H1 (cell line): ENCODE data around the gene THUMPD3. TPM values are rescaled to one million over a fixed set of nuclear protein-coding genes. Genes with fewer than 3 reads are reported as not detected.
A peak's percentile ranks its signal among the peaks of the same experiment; 100 is the strongest.

ENCODE experiments used
- BACH1 ChIP-seq: IDR thresholded peaks from 2 replicates; pipeline ENCODE4 v1.6.1; 2012; ENCODE audit warnings: low read length, improper control_type of control experiment
- BCL11A ChIP-seq, 2 experiments: IDR thresholded peaks; one replicate each; pipeline ENCODE4 v1.6.1; 2011; ENCODE audit warnings: low read depth in 2 of 2, low read length in 2 of 2, mild to moderate bottlenecking in 2 of 2
- CEBPB ChIP-seq: IDR thresholded peaks from 2 replicates; pipeline ENCODE4 v1.6.1; 2012; ENCODE audit warnings: low read depth, low read length
- CHD2 ChIP-seq: IDR thresholded peaks from 2 replicates; pipeline ENCODE4 v1.6.1; 2012; ENCODE audit warnings: low read length, improper control_type of control experiment
- CREB1 ChIP-seq: IDR thresholded peaks from 2 replicates; pipeline ENCODE4 v1.6.1; 2012; ENCODE audit warnings: inconsistent platforms
- CTBP2 ChIP-seq: IDR thresholded peaks from 2 replicates; pipeline ENCODE4 v1.7.0; 2011; ENCODE audit warnings: borderline replicate concordance, mild to moderate bottlenecking, moderate library complexity, mixed read lengths, low read length; ENCODE audit not compliant: insufficient read depth, insufficient read length
- E2F6 ChIP-seq: IDR thresholded peaks from 2 replicates; pipeline ENCODE4 v1.6.1; 2012; ENCODE audit warnings: inconsistent platforms
- EGR1 ChIP-seq: IDR thresholded peaks from 2 replicates; pipeline ENCODE4 v1.6.1; 2011; ENCODE audit warnings: low read depth, low read length, borderline replicate concordance
- GTF2F1 ChIP-seq: IDR thresholded peaks from 2 replicates; pipeline ENCODE4 v1.6.1; 2012; ENCODE audit warnings: low read depth, low read length, improper control_type of control experiment, borderline replicate concordance
- HDAC2 ChIP-seq, 2 experiments: fragments of 300-600 bp in 1 of 2; sonication (generic) in 1 of 2; IDR thresholded peaks; 2 replicates each; pipeline ENCODE4 v1.6.1; 2011 to 2012; ENCODE audit warnings: low read depth in 2 of 2, low read length in 2 of 2, mild to moderate bottlenecking in 2 of 2, moderate library complexity in 2 of 2, borderline replicate concordance in 1 of 2, inconsistent platforms in 1 of 2
- JUN ChIP-seq: IDR thresholded peaks from 2 replicates; pipeline ENCODE4 v1.6.1; 2011; ENCODE audit warnings: low read depth, mild to moderate bottlenecking, improper control_type of control experiment, low read length
- JUND ChIP-seq: IDR thresholded peaks from 2 replicates; pipeline ENCODE4 v1.6.1; 2011; ENCODE audit warnings: mild to moderate bottlenecking, improper control_type of control experiment, low read length
- KDM1A ChIP-seq: fragments of 200-600, 300-600 bp; sonication (generic); IDR thresholded peaks from 2 replicates; pipeline ENCODE4 v1.7.1; 2016; ENCODE audit warnings: mild to moderate bottlenecking, low read length, borderline replicate concordance
- POLR2A ChIP-seq, 2 experiments: IDR thresholded peaks; 1 replicate in 1 of 2; 2 replicates in 1 of 2; pipeline ENCODE4 v1.6.1; 2011; ENCODE audit warnings: low read depth in 2 of 2, low read length in 2 of 2, mild to moderate bottlenecking in 2 of 2; ENCODE audit errors: control extremely low read depth in 1 of 2
- POLR2AphosphoS5 ChIP-seq: IDR thresholded peaks from 2 replicates; pipeline ENCODE4 v1.6.1; 2011; ENCODE audit warnings: low read depth, low read length
- POU5F1 ChIP-seq: IDR thresholded peaks from 2 replicates; pipeline ENCODE4 v1.6.1; 2011; ENCODE audit warnings: low read depth, mild to moderate bottlenecking, low read length, moderate library complexity
- RBBP5 ChIP-seq: IDR thresholded peaks from 2 replicates; pipeline ENCODE4 v1.7.1; 2012; ENCODE audit warnings: low read depth, mild to moderate bottlenecking, inconsistent platforms, low read length, moderate library complexity, borderline replicate concordance
- RXRA ChIP-seq: IDR thresholded peaks from 2 replicates; pipeline ENCODE4 v1.6.1; 2011; ENCODE audit warnings: low read depth, mild to moderate bottlenecking, low read length, moderate library complexity; ENCODE audit not compliant: insufficient read depth
- SIN3A ChIP-seq, 2 experiments: IDR thresholded peaks in 1 of 2; conservative IDR thresholded peaks in 1 of 2; 2 replicates each; pipeline ENCODE4 v1.6.1; 2011 to 2012; ENCODE audit warnings: low read length in 2 of 2, improper control_type of control experiment in 1 of 2, low read depth in 1 of 2, mild to moderate bottlenecking in 1 of 2
- SIX5 ChIP-seq: IDR thresholded peaks from 2 replicates; pipeline ENCODE4 v1.6.1; 2011; ENCODE audit warnings: mild to moderate bottlenecking, low read depth, low read length
- SP2 ChIP-seq: IDR thresholded peaks from 2 replicates; pipeline ENCODE4 v1.6.1; 2012; ENCODE audit warnings: mild to moderate bottlenecking, low read length, inconsistent platforms
- SRF ChIP-seq: IDR thresholded peaks from 2 replicates; pipeline ENCODE4 v1.6.1; 2011; ENCODE audit warnings: mild to moderate bottlenecking, low read depth, low read length, moderate library complexity
- TAF1 ChIP-seq: IDR thresholded peaks from 2 replicates; pipeline ENCODE4 v1.6.1; 2011; ENCODE audit warnings: mild to moderate bottlenecking, low read depth, low read length
- TAF7 ChIP-seq: optimal IDR thresholded peaks from 2 replicates; pipeline ENCODE3; 2011; ENCODE audit warnings: low read depth, mild to moderate bottlenecking, inconsistent platforms, low read length, moderate library complexity, borderline replicate concordance
- TEAD4 ChIP-seq: IDR thresholded peaks from 2 replicates; pipeline ENCODE4 v1.6.1; 2012; ENCODE audit warnings: low read depth, low read length, inconsistent platforms, mixed read lengths
- polyA plus RNA-seq, 7 experiments: library from polyadenylated mRNA; depleted of rRNA in 3 of 7; stranded (reverse) in 5 of 7; unstranded in 2 of 7; fragments of >200 nt in 5 of 7; fragments of 200-250 nt in 2 of 7; gene quantifications; 1 replicate in 5 of 7; 2 replicates in 1 of 7; 4 replicates in 1 of 7; pipeline versions ENCODE4 v1.2.1 to v1.2.3, GENCODE V29; 2011 to 2013; ENCODE audit warnings: missing spikeins in 2 of 7, mixed read lengths in 2 of 7
- total RNA-seq: library from RNA; stranded (reverse); fragmentation: NEBNext Ultra II Directional; extraction: Animal tissue kit (Norgen Biotek cat#: 25700); gene quantifications from 2 replicates; pipeline ENCODE4 v1.2.1, GENCODE V29; 2021
- TF ChIP-seq, protein P1 (sequence below): IDR thresholded peaks from 2 replicates; pipeline ENCODE4 v1.6.1; 2011; ENCODE audit warnings: low read length, improper control_type of control experiment

The THUMPD3 gene
- total and polyA plus RNA-seq, 2 of the 8 experiments (the other 6 are each of a cell fraction or from before 2014, with no cell fraction given) = 26.7 to 68.9 TPM

- no peak for TF ChIP-seq CREB1
- TF ChIP-seq POLR2A (IDR thresholded peaks at IDR 0.05; ENCODE audit: control extremely low read depth in 1 of 2, low read depth in 2 of 2, low read length in 2 of 2) = peak; percentile 67 to 74
- peak; percentile 86 for TF ChIP-seq TAF7
- peak; percentile 29; the same call in 1 of the 2 replicates for TF ChIP-seq GTF2F1
- TF ChIP-seq JUND = no peak
- no peak for TF ChIP-seq CHD2
- TF ChIP-seq KDM1A = no peak
- TF ChIP-seq POLR2AphosphoS5 = peak; percentile 90
- TF ChIP-seq SRF = no peak
- TF ChIP-seq BCL11A (IDR thresholded peaks at IDR 0.05; ENCODE audit: low read depth in 2 of 2, low read length in 2 of 2) = no peak
- TF ChIP-seq E2F6 = no peak
- TF ChIP-seq SIX5 = no peak
- TF ChIP-seq TEAD4 = no peak
- TF ChIP-seq POU5F1 = no peak
- no peak for TF ChIP-seq EGR1
- TF ChIP-seq SP2 = no peak
- TF ChIP-seq RXRA = no peak
- TF ChIP-seq BACH1 = no peak
- TF ChIP-seq JUN = no peak
- no peak for TF ChIP-seq CEBPB
- peak; percentile 74 to 95; a peak in 2 of 4 replicates for TF ChIP-seq SIN3A (conservative IDR thresholded peaks at IDR 0.05 in 1 of 2, IDR thresholded peaks at IDR 0.05 in 1 of 2; ENCODE audit: low read depth in 1 of 2, low read length in 2 of 2)
- TF ChIP-seq TAF1 = peak; percentile 89
- TF ChIP-seq HDAC2 (IDR thresholded peaks at IDR 0.05; ENCODE audit: borderline replicate concordance in 1 of 2, low read depth in 2 of 2, low read length in 2 of 2) = 0 out of 4 replicates have a peak, but pooled peaks of 1 of the 2 experiments have one; percentile 16
- no peak for TF ChIP-seq RBBP5
- TF ChIP-seq, protein P1, sequence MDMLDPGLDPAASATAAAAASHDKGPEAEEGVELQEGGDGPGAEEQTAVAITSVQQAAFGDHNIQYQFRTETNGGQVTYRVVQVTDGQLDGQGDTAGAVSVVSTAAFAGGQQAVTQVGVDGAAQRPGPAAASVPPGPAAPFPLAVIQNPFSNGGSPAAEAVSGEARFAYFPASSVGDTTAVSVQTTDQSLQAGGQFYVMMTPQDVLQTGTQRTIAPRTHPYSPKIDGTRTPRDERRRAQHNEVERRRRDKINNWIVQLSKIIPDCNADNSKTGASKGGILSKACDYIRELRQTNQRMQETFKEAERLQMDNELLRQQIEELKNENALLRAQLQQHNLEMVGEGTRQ = no peak
- no peak for TF ChIP-seq CTBP2
Observed at GRCh38 chr3:9399746-9400145, 36.9 kb downstream of the THUMPD3 start (continued).
